Measurements from ENCODE around the gene RAB7B.

Gene RAB7B

DNA sequence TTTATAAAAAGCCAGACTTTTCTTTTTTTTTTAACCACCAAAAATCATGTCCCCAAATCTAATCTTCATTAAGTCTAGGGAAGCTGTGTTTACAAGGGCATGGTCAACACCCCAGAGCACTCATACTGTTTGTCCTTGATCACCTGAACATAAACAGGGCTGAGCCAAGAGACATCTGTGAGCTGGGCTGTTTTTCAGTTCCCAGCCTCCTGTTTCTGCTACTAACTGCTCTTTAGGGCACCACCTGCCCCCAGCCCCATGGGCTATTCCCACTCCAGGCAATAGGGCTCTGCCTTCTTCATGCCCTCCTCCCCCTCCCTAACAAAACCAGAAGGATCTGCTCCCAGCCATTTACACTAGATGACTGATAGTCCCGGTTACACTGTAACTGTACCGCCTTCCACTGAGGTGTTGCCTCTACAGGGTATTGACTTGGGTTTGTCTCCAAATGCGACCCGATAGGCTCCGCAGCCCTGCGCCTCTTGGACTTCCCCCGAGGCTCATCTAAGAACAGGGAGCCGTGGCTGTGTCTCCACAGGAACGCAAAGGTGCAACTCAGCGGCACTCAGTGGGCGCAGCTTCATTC is 48.3 kb downstream of the RAB7B start:
- Histone ChIP-seq H3K4me1 (ENCODE audit: control extremely low read depth in 1 of 4, control insufficient read depth in 4 of 4, insufficient read depth in 4 of 4, low read length in 3 of 4) (no peaks in the 10 kb centered on the region), H3K27ac (ENCODE audit: insufficient read depth in 1 of 2, low read depth in 1 of 2, low read length in 2 of 2, poor library complexity in 1 of 2, severe bottlenecking in 2 of 2) (no peak overlapping the region), H3K36me3 (ENCODE audit: control insufficient read depth in 4 of 4, insufficient read depth in 4 of 4, low read length in 3 of 4) (no peaks in the 10 kb centered on the region), H3K4me3 (ENCODE audit: control insufficient read depth in 1 of 7, extremely low read depth in 1 of 7, insufficient read depth in 4 of 7, low read depth in 2 of 7, low read length in 6 of 7) (no peak overlapping the region), H3K27me3 (replicated peaks in 2 of 5; ENCODE audit: control insufficient read depth in 4 of 5, insufficient read depth in 5 of 5, low read length in 4 of 5) (peaks cover 0 to 2% (median 0%) of the 10 kb centered on the region in 5 experiments), H3K9me3 (ENCODE audit: control extremely low read depth in 1 of 5, control insufficient read depth in 4 of 5, insufficient read depth in 2 of 5, low read depth in 1 of 5, low read length in 4 of 5) (no peaks in the 10 kb centered on the region)
- WGBS (ENCODE audit: insufficient coverage): 99% methylated on average over 7 of the region's 11 CpGs
- no peak for DNase-seq
- CTCF ChIA-PET: no interaction called here
- POLR2A ChIA-PET: no interaction called here

DNA sequence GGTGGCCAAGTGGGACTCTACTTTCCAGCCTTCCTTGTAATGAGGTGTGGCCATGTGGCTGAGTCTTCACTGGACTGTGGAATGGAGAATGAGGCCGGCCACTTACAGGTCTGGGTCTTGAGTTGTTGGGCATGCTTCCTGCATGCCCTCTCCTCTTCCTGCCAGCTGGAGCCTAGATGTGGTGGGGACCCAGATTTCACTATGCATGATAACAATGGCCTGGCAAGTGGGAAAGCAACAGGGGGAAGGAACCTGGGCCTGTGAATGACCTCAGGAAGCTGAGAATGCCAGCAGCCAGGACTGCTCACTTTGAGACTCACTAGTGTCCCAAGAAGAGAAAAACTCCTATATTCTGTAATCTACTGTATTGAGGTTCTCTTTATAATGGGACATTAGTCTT is 51.4 kb downstream of the RAB7B start:
- POLR2A ChIA-PET: no interaction called here
- H3K4me3 ChIP-seq (ENCODE audit: control insufficient read depth in 1 of 7, extremely low read depth in 1 of 7, insufficient read depth in 4 of 7, low read depth in 2 of 7, low read length in 6 of 7): no peak overlapping the region
- no peaks in the 10 kb centered on the region for H3K9me3 ChIP-seq (ENCODE audit: control extremely low read depth in 1 of 5, control insufficient read depth in 4 of 5, insufficient read depth in 2 of 5, low read depth in 1 of 5, low read length in 4 of 5)
- CTCF ChIA-PET: interaction anchor here (0.9 to 2.4 kb wide), 10 partner anchors 8 to 160 kb away, joined by 3 to 8 read pairs (median 4); no protein-coding TSS in a partner anchor
- WGBS (ENCODE audit: insufficient coverage): 100% methylated on average over 1 of the region's 1 CpG
- H3K27me3 ChIP-seq (replicated peaks in 2 of 5; ENCODE audit: control insufficient read depth in 4 of 5, insufficient read depth in 5 of 5, low read length in 4 of 5): peaks cover 0 to 2% (median 0%) of the 10 kb centered on the region in 5 experiments
- H3K36me3 ChIP-seq (ENCODE audit: control insufficient read depth in 4 of 4, insufficient read depth in 4 of 4, low read length in 3 of 4): no peaks in the 10 kb centered on the region
- H3K27ac ChIP-seq (ENCODE audit: insufficient read depth in 1 of 2, low read depth in 1 of 2, low read length in 2 of 2, poor library complexity in 1 of 2, severe bottlenecking in 2 of 2): no peak overlapping the region
- no peak for DNase-seq
- peaks cover 0 to 5% (median 0%) of the 10 kb centered on the region in 4 experiments for H3K4me1 ChIP-seq (ENCODE audit: control extremely low read depth in 1 of 4, control insufficient read depth in 4 of 4, insufficient read depth in 4 of 4, low read length in 3 of 4)

DNA sequence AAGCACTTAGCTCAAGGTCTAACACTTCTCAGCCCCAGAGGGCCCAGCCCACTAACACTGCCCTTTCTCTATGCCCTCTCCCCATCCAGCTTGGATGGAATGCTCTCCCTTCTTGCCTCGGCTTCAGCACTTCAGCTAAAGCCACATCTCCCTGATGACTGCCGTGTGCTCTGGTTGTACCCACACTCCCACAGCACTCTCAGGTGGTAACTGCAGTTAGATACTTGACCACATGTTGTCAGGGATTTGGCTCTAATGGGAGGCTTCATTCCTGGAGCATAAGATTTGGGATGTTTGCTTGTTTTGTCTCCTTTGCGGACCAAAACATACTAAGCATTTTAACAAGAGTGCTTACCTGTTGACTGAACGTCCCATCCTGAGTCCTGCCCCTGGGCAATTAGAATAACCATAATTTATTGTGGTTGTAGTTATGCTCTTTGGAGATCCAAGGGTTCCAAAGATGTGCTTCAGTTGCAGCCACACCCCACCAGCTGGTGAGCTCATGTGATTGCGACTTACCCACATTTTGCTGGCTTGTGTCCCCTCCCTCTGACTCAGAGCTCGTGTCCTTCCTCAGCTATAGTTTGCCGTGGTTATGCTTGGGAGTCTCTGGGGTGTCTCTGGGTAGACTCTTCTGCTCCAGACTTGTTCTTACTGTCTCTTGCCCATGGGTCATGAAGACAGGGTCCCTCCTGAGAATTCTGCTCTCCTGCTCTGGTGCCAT is 52.2 kb downstream of the RAB7B start:
- no peak overlapping the region for H3K27ac ChIP-seq (ENCODE audit: insufficient read depth in 1 of 2, low read depth in 1 of 2, low read length in 2 of 2, poor library complexity in 1 of 2, severe bottlenecking in 2 of 2)
- DNase-seq: peak in 1 of 3 donors; percentile 49
- WGBS (ENCODE audit: insufficient coverage): 94% methylated on average over 2 of the region's 7 CpGs
- POLR2A ChIA-PET: interaction anchor here (0.5 kb wide), 1 partner anchor 179 kb away, joined by 3 read pairs; no protein-coding TSS in a partner anchor
- peaks cover 0 to 5% (median 0%) of the 10 kb centered on the region in 4 experiments for H3K4me1 ChIP-seq (ENCODE audit: control extremely low read depth in 1 of 4, control insufficient read depth in 4 of 4, insufficient read depth in 4 of 4, low read length in 3 of 4)
- no peak overlapping the region for H3K4me3 ChIP-seq (ENCODE audit: control insufficient read depth in 1 of 7, extremely low read depth in 1 of 7, insufficient read depth in 4 of 7, low read depth in 2 of 7, low read length in 6 of 7)
- H3K36me3 ChIP-seq (ENCODE audit: control insufficient read depth in 4 of 4, insufficient read depth in 4 of 4, low read length in 3 of 4): no peaks in the 10 kb centered on the region
- H3K9me3 ChIP-seq (ENCODE audit: control extremely low read depth in 1 of 5, control insufficient read depth in 4 of 5, insufficient read depth in 2 of 5, low read depth in 1 of 5, low read length in 4 of 5): no peaks in the 10 kb centered on the region
- CTCF ChIA-PET: interaction anchor here (0.7 to 2.4 kb wide), 9 partner anchors 9 to 159 kb away, joined by 3 to 8 read pairs (median 4); no protein-coding TSS in a partner anchor
- H3K27me3 ChIP-seq (replicated peaks in 2 of 5; ENCODE audit: control insufficient read depth in 4 of 5, insufficient read depth in 5 of 5, low read length in 4 of 5): peaks cover 0 to 1% (median 0%) of the 10 kb centered on the region in 5 experiments

DNA sequence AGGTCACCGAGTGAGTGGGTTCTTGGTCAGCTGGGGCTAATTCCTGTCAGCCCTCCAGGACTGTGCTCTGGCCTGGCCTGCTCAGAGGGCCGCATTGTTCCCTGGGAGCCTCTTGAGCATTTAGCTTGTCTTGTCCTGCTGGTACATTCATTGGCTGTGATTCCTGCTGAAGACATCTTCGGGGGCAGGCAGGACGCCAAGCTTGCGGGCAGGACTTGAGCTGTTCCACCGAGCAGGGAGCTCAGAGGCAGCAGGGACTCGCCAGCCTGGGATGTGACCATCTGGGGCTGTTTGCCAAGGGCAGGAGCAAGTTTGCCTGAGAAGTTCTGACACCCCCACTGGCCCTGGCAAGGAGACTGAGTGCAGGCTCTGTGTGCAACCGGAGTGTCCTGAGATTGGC is 52.9 kb downstream of the RAB7B start:
- peaks cover 0 to 5% (median 0%) of the 10 kb centered on the region in 4 experiments for H3K4me1 ChIP-seq (ENCODE audit: control extremely low read depth in 1 of 4, control insufficient read depth in 4 of 4, insufficient read depth in 4 of 4, low read length in 3 of 4)
- H3K27me3 ChIP-seq (replicated peaks in 2 of 5; ENCODE audit: control insufficient read depth in 4 of 5, insufficient read depth in 5 of 5, low read length in 4 of 5): peaks cover 0 to 2% (median 0%) of the 10 kb centered on the region in 5 experiments
- no peak overlapping the region for H3K4me3 ChIP-seq (ENCODE audit: control insufficient read depth in 1 of 7, extremely low read depth in 1 of 7, insufficient read depth in 4 of 7, low read depth in 2 of 7, low read length in 6 of 7)
- ChIA-PET CTCF (interaction anchor here (0.7 to 2.4 kb wide), 5 partner anchors 10 to 158 kb away, joined by 3 to 8 read pairs (median 3); no protein-coding TSS in a partner anchor), POLR2A (no interaction called here)
- no peak overlapping the region for H3K27ac ChIP-seq (ENCODE audit: insufficient read depth in 1 of 2, low read depth in 1 of 2, low read length in 2 of 2, poor library complexity in 1 of 2, severe bottlenecking in 2 of 2)
- no peaks in the 10 kb centered on the region for H3K36me3 ChIP-seq (ENCODE audit: control insufficient read depth in 4 of 4, insufficient read depth in 4 of 4, low read length in 3 of 4)
- H3K9me3 ChIP-seq (ENCODE audit: control extremely low read depth in 1 of 5, control insufficient read depth in 4 of 5, insufficient read depth in 2 of 5, low read depth in 1 of 5, low read length in 4 of 5): no peaks in the 10 kb centered on the region
- DNase-seq: no peak
- WGBS (ENCODE audit: insufficient coverage): 96% methylated on average over 8 of the region's 8 CpGs

DNA sequence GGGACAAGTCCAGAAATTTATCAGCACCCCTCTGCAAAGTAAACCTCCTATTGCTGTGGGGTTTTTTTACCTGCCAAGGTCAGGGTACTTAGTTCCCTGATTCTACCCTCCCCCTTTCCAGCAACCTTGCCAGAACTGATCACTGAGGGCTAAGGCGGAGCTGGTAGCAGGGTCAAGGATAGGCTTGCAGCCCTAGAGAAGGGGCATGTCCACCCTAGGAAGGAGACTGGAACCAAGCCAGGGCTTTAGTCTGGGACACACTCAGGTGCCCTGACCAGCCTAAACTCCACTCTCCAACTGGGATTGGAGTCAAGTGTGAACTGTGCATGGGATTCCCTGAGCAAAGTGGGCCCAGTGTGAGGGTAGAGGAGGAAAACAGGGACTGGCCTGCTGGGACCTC is 53.4 kb downstream of the RAB7B start:
- DNase-seq: no peak
- Histone ChIP-seq H3K27ac (ENCODE audit: insufficient read depth in 1 of 2, low read depth in 1 of 2, low read length in 2 of 2, poor library complexity in 1 of 2, severe bottlenecking in 2 of 2) (no peak overlapping the region), H3K9me3 (ENCODE audit: control extremely low read depth in 1 of 5, control insufficient read depth in 4 of 5, insufficient read depth in 2 of 5, low read depth in 1 of 5, low read length in 4 of 5) (no peaks in the 10 kb centered on the region), H3K4me3 (ENCODE audit: control insufficient read depth in 1 of 7, extremely low read depth in 1 of 7, insufficient read depth in 4 of 7, low read depth in 2 of 7, low read length in 6 of 7) (no peak overlapping the region), H3K4me1 (ENCODE audit: control extremely low read depth in 1 of 4, control insufficient read depth in 4 of 4, insufficient read depth in 4 of 4, low read length in 3 of 4) (peaks cover 0 to 5% (median 0%) of the 10 kb centered on the region in 4 experiments), H3K36me3 (ENCODE audit: control insufficient read depth in 4 of 4, insufficient read depth in 4 of 4, low read length in 3 of 4) (no peaks in the 10 kb centered on the region), H3K27me3 (replicated peaks in 2 of 5; ENCODE audit: control insufficient read depth in 4 of 5, insufficient read depth in 5 of 5, low read length in 4 of 5) (peaks cover 0 to 5% (median 0%) of the 10 kb centered on the region in 5 experiments)
- POLR2A ChIA-PET: no interaction called here
- CTCF ChIA-PET: interaction anchor here (1.4 to 2.4 kb wide), 2 partner anchors 20 to 28 kb away, joined by 3 to 8 read pairs; no protein-coding TSS in a partner anchor
- 100% methylated on average over 1 of the region's 1 CpG for WGBS (ENCODE audit: insufficient coverage)

DNA sequence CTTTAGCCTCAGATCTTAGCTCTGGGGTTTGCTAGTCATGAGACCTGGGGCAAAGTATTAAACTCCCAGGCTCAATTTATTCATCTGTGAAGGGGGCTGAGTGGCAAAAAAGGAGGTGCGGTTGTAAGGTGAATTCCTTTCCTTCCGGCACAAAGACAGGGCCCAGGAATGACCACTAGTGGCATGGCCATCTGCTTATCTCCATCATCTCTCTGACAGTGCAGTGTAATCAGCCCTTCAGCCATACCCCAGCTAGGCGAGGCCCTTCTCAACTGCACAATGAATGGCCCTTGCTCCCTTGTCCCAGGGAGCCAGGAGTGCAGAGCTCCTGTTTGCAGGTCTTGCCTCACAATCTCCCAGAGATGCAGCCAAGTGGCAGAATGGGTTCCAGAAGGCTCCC is 54.3 kb downstream of the RAB7B start:
- no peak overlapping the region for H3K27ac ChIP-seq (ENCODE audit: insufficient read depth in 1 of 2, low read depth in 1 of 2, low read length in 2 of 2, poor library complexity in 1 of 2, severe bottlenecking in 2 of 2)
- H3K4me3 ChIP-seq (ENCODE audit: control insufficient read depth in 1 of 7, extremely low read depth in 1 of 7, insufficient read depth in 4 of 7, low read depth in 2 of 7, low read length in 6 of 7): no peak overlapping the region
- WGBS (ENCODE audit: insufficient coverage): 96% methylated on average over 3 of the region's 3 CpGs
- H3K27me3 ChIP-seq (replicated peaks in 2 of 5; ENCODE audit: control insufficient read depth in 4 of 5, insufficient read depth in 5 of 5, low read length in 4 of 5): peaks cover 0 to 9% (median 0%) of the 10 kb centered on the region in 5 experiments
- H3K9me3 ChIP-seq (ENCODE audit: control extremely low read depth in 1 of 5, control insufficient read depth in 4 of 5, insufficient read depth in 2 of 5, low read depth in 1 of 5, low read length in 4 of 5): no peaks in the 10 kb centered on the region
- H3K4me1 ChIP-seq (ENCODE audit: control extremely low read depth in 1 of 4, control insufficient read depth in 4 of 4, insufficient read depth in 4 of 4, low read length in 3 of 4): peaks cover 0 to 5% (median 0%) of the 10 kb centered on the region in 4 experiments
- no peak for DNase-seq
- CTCF ChIA-PET: no interaction called here
- H3K36me3 ChIP-seq (ENCODE audit: control insufficient read depth in 4 of 4, insufficient read depth in 4 of 4, low read length in 3 of 4): no peaks in the 10 kb centered on the region
- POLR2A ChIA-PET: interaction anchor here (0.6 kb wide), 1 partner anchor 149 kb away, joined by 4 read pairs; no protein-coding TSS in a partner anchor

GRCh38 chr1:205948039-205948438 is 55.2 kb downstream of the RAB7B start:
- peaks cover 0 to 12% (median 0%) of the 10 kb centered on the region in 5 experiments for H3K27me3 ChIP-seq (replicated peaks in 2 of 5; ENCODE audit: control insufficient read depth in 4 of 5, insufficient read depth in 5 of 5, low read length in 4 of 5)
- H3K4me3 ChIP-seq (ENCODE audit: control insufficient read depth in 1 of 7, extremely low read depth in 1 of 7, insufficient read depth in 4 of 7, low read depth in 2 of 7, low read length in 6 of 7): no peak overlapping the region
- CTCF ChIA-PET: interaction anchor here (1.2 to 2.7 kb wide), 2 partner anchors 28 to 29 kb away, joined by 3 to 10 read pairs; no protein-coding TSS in a partner anchor
- H3K4me1 ChIP-seq (ENCODE audit: control extremely low read depth in 1 of 4, control insufficient read depth in 4 of 4, insufficient read depth in 4 of 4, low read length in 3 of 4): peaks cover 0 to 10% (median 4%) of the 10 kb centered on the region in 4 experiments
- 94% methylated on average over 4 of the region's 4 CpGs for WGBS (ENCODE audit: insufficient coverage)
- POLR2A ChIA-PET: interaction anchor here (0.6 kb wide), 1 partner anchor 148 kb away, joined by 4 read pairs; no protein-coding TSS in a partner anchor
- no peaks in the 10 kb centered on the region for H3K36me3 ChIP-seq (ENCODE audit: control insufficient read depth in 4 of 4, insufficient read depth in 4 of 4, low read length in 3 of 4)
- no peaks in the 10 kb centered on the region for H3K9me3 ChIP-seq (ENCODE audit: control extremely low read depth in 1 of 5, control insufficient read depth in 4 of 5, insufficient read depth in 2 of 5, low read depth in 1 of 5, low read length in 4 of 5)
- peak in 1 of 3 donors; percentile 17 for DNase-seq
- H3K27ac ChIP-seq (ENCODE audit: insufficient read depth in 1 of 2, low read depth in 1 of 2, low read length in 2 of 2, poor library complexity in 1 of 2, severe bottlenecking in 2 of 2): no peak overlapping the region

Measured in common myeloid progenitor, CD34-positive (primary cell).